Mesendoderm (in vitro differentiated cells): ENCODE results near the gene RSAD2.

Experiments
- DNase-seq: peaks from one replicate; pipeline ENCODE4 v3.0.0; 2013
- H2AK5ac ChIP-seq: 2 replicates; pipeline ENCODE4 v1.6.1; 2013; ENCODE audit warnings: low read length, inconsistent platforms
- H2BK120ac ChIP-seq: 2 replicates; pipeline ENCODE4 v1.6.1; 2013; ENCODE audit warnings: low read depth, mild to moderate bottlenecking, low read length, moderate library complexity, mixed read lengths
- H2BK15ac ChIP-seq: replicated peaks from 2 replicates; pipeline ENCODE4 v1.6.1; 2013; ENCODE audit warnings: low read depth, mild to moderate bottlenecking, moderate library complexity
- H2BK5ac ChIP-seq: 2 replicates; pipeline ENCODE4 v1.6.1; 2013; ENCODE audit warnings: low read length, inconsistent platforms
- H3K18ac ChIP-seq: 2 replicates; pipeline ENCODE4 v1.6.1; 2013; ENCODE audit warnings: mild to moderate bottlenecking, low read length, mixed read lengths
- H3K23ac ChIP-seq: one replicate; pipeline ENCODE4 v1.6.1; 2013; ENCODE audit warnings: low read length
- H3K27ac ChIP-seq: 2 replicates; pipeline ENCODE4 v1.5.1; 2013; ENCODE audit warnings: low read depth, mild to moderate bottlenecking, inconsistent platforms, low read length, moderate library complexity
- H3K27me3 ChIP-seq: 2 replicates; pipeline ENCODE4 v1.6.1; 2013; ENCODE audit warnings: low read length, control low read depth, mild to moderate bottlenecking, inconsistent platforms; ENCODE audit not compliant: insufficient read depth, poor library complexity
- H3K36me3 ChIP-seq: 2 replicates; pipeline ENCODE4 v1.6.1; 2013; ENCODE audit warnings: low read length, inconsistent platforms; ENCODE audit not compliant: control insufficient read depth, insufficient read depth
- H3K4ac ChIP-seq: one replicate; pipeline ENCODE4 v1.6.1; 2013; ENCODE audit warnings: low read depth, mild to moderate bottlenecking, low read length, moderate library complexity
- H3K4me1 ChIP-seq: 2 replicates; pipeline ENCODE4 v1.6.1; 2013; ENCODE audit warnings: low read depth, low read length, inconsistent platforms; ENCODE audit not compliant: control insufficient read depth
- H3K4me2 ChIP-seq: 2 replicates; pipeline ENCODE4 v1.6.1; 2013; ENCODE audit warnings: low read length
- H3K4me3 ChIP-seq: 2 replicates; pipeline ENCODE4 v1.5.1; 2013; ENCODE audit warnings: mild to moderate bottlenecking, low read length
- H3K56ac ChIP-seq: one replicate; pipeline ENCODE4 v1.6.1; 2013; ENCODE audit warnings: low read length
- H3K79me1 ChIP-seq: 2 replicates; pipeline ENCODE4 v1.6.1; 2013; ENCODE audit warnings: low read length, inconsistent platforms
- H3K79me2 ChIP-seq: 2 replicates; pipeline ENCODE4 v1.6.1; 2013; ENCODE audit warnings: mild to moderate bottlenecking, low read length; ENCODE audit not compliant: control insufficient read depth, insufficient read depth
- H3K9ac ChIP-seq: 2 replicates; pipeline ENCODE4 v1.6.1; 2013; ENCODE audit warnings: low read length, inconsistent platforms
- H4K5ac ChIP-seq: one replicate; pipeline ENCODE4 v1.6.1; 2013; ENCODE audit warnings: low read length
- H4K8ac ChIP-seq: one replicate; pipeline ENCODE4 v1.6.1; 2013; ENCODE audit warnings: low read depth, mild to moderate bottlenecking, control low read depth, low read length, moderate library complexity
- WGBS: extraction: QIAGEN DNeasy Blood & Tissue Kit; methylation state at CpG from one replicate; pipeline ENCODE4 v1.1.7; 2013; ENCODE audit warnings: low lambda C conversion rate, missing lambda C conversion rate; ENCODE audit not compliant: insufficient coverage; ENCODE audit errors: extremely low coverage; 5-methylcytosine and 5-hydroxymethylcytosine counted together

RSAD2 gene

DNA sequence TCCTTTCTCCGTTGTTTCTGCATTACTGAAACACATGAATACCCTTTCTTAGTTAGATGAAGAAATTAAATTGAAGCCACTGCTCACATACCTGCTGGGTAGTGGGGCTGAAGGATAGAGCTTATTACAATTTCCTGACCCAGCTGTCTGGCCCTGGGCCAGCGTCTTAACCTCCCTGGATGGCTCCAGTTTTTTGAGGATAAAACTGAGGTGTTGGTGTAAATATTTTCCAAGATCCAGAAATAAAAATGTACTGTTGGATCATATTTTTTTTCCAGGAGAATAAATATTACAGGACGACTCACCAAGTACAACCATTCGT lies 43.1 kb downstream of the RSAD2 start:
- Histone ChIP-seq H3K4me2 (no peak overlapping the region), H3K79me1 (peaks cover 10% of the 10 kb centered on the region), H2AK5ac (no peak overlapping the region), H3K79me2 (no peaks in the 10 kb centered on the region), H2BK15ac (no peak overlapping the region), H3K23ac (no peak overlapping the region), H3K4ac (no peak overlapping the region), H2BK120ac (no peak overlapping the region), H3K27me3 (no peaks in the 10 kb centered on the region), H3K56ac (no peak overlapping the region), H4K5ac (no peak overlapping the region), H3K4me1 (peaks cover 4% of the 10 kb centered on the region), H3K4me3 (no peak overlapping the region), H3K18ac (no peak overlapping the region), H2BK5ac (no peak overlapping the region), H4K8ac (no peak overlapping the region), H3K36me3 (no peaks in the 10 kb centered on the region), H3K9ac (no peak overlapping the region), H3K27ac (no peak overlapping the region)
- DNase-seq = no peak
- no CpG with 5 or more reads among the region's 4 CpGs for WGBS

- Histone ChIP-seq H3K27me3 (no peaks in the 10 kb centered on the region), H3K4me3 (no peak overlapping the region), H3K4ac (no peak overlapping the region), H2BK120ac (no peak overlapping the region), H3K9ac (no peak overlapping the region), H3K23ac (no peak overlapping the region), H3K27ac (no peak overlapping the region), H2BK5ac (no peak overlapping the region), H2AK5ac (no peak overlapping the region), H3K36me3 (no peaks in the 10 kb centered on the region), H4K5ac (no peak overlapping the region), H3K18ac (no peak overlapping the region), H3K4me2 (no peak overlapping the region), H3K79me2 (no peaks in the 10 kb centered on the region), H3K4me1 (peaks cover 4% of the 10 kb centered on the region), H4K8ac (no peak overlapping the region), H3K56ac (peak overlapping the region; percentile 49), H3K79me1 (peaks cover 12% of the 10 kb centered on the region), H2BK15ac (no peak overlapping the region)
- no CpG with 5 or more reads among the region's 11 CpGs for WGBS
- no peak for DNase-seq
Measured at GRCh38 chr2:6921321-6921922, 43.8 kb downstream of the RSAD2 start.

GRCh38 chr2:6922201-6922656 lies 44.7 kb downstream of the RSAD2 start:
- no peak overlapping the region for H4K8ac ChIP-seq
- no peaks in the 10 kb centered on the region for H3K79me2 ChIP-seq
- H3K4me2 ChIP-seq = no peak overlapping the region
- no peak overlapping the region for H4K5ac ChIP-seq
- no peak overlapping the region for H3K4me3 ChIP-seq
- no CpG with 5 or more reads among the region's 8 CpGs for WGBS
- peak; percentile 59 for DNase-seq
- H2BK120ac ChIP-seq = no peak overlapping the region
- H2BK5ac ChIP-seq = no peak overlapping the region
- H3K9ac ChIP-seq = no peak overlapping the region
- no peaks in the 10 kb centered on the region for H3K27me3 ChIP-seq
- H2AK5ac ChIP-seq = no peak overlapping the region
- H3K79me1 ChIP-seq = peaks cover 12% of the 10 kb centered on the region
- H3K4me1 ChIP-seq = peaks cover 5% of the 10 kb centered on the region
- H3K27ac ChIP-seq = no peak overlapping the region
- H3K4ac ChIP-seq = no peak overlapping the region
- H3K36me3 ChIP-seq = no peaks in the 10 kb centered on the region
- no peak overlapping the region for H3K56ac ChIP-seq
- no peak overlapping the region for H3K23ac ChIP-seq
- H3K18ac ChIP-seq = no peak overlapping the region
- no peak overlapping the region for H2BK15ac ChIP-seq

DNA sequence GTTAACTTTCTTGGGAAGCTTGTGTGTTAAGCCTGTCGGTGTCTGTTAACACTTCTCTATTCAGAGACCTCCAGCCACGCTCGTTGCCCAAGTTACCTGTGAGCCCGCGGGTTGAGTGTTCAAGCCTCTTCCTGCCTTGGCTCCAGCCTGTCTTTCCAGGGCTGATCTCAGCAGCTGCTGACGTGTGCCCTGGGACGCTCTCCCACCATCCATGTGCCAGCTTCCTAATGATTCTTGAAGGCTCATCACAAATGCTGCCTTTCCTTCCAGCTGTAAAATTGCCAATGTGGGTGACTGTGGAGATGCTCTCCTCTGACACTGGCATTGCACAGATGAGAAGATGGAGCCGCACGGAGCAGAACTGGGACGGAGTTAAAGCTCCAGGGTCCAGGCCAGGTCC lies 45.7 kb downstream of the RSAD2 start:
- Histone ChIP-seq H3K27me3 (no peaks in the 10 kb centered on the region), H3K4me1 (peaks cover 5% of the 10 kb centered on the region)

DNA sequence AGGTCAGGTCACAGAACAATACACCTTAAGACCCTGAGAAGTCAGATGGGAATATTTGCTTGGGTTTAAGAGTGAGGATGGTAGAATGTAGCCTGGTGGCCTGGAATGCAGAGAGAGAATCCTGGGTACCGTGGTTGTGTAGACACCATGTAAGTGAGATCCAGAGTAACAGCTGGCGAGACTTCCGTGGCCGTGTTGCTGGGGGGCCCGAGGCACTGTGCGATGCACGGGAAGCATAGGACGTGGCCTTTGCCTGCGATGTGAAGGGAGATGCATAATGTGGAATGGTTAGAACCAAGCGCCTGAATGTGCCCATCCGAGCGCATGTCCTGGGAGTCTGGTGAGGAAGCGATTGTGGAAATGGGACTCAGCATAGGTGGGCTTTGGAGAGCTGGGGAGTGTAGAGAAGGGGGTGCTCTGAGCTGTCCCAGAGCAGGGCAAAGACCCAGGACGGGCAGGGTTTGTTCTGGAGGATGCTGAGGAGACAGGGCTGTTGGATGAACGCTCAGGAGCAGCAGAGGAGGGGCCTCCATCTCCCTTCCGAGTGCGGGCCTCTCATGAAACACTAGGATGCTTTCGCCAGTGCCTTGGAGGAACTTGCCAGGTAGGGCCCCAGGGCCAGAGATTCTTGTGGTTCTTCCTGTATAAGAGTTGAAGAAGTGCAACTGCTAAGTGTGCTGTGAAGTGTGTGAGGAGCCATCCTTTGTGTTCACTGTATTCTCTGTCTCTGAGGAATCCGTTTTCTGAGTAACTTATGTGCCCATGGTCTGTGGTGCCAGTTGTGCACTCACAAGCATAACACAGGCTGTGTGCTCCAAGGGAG lies 46.7 kb downstream of the RSAD2 start:
- no peak for DNase-seq
- Histone ChIP-seq H3K79me1 (peaks cover 14% of the 10 kb centered on the region), H3K23ac (no peak overlapping the region), H3K4me3 (no peak overlapping the region), H4K8ac (no peak overlapping the region), H3K36me3 (peaks cover 1% of the 10 kb centered on the region), H3K56ac (no peak overlapping the region), H3K79me2 (no peaks in the 10 kb centered on the region), H3K18ac (no peak overlapping the region), H2AK5ac (no peak overlapping the region), H3K4me1 (peaks cover 2% of the 10 kb centered on the region), H3K27me3 (no peaks in the 10 kb centered on the region), H3K9ac (no peak overlapping the region), H2BK5ac (no peak overlapping the region), H3K4ac (no peak overlapping the region), H3K27ac (no peak overlapping the region), H4K5ac (no peak overlapping the region), H3K4me2 (no peak overlapping the region), H2BK120ac (no peak overlapping the region), H2BK15ac (no peak overlapping the region)
- no CpG with 5 or more reads among the region's 19 CpGs for WGBS

More for the DNA sequence above, 45.7 kb downstream of the RSAD2 start:
- no peak overlapping the region for H3K9ac ChIP-seq
- H3K4me2 ChIP-seq = no peak overlapping the region
- no peak overlapping the region for H4K5ac ChIP-seq
- no CpG with 5 or more reads among the region's 10 CpGs for WGBS
- H3K56ac ChIP-seq = no peak overlapping the region
- no peak for DNase-seq
- H3K79me1 ChIP-seq = peaks cover 14% of the 10 kb centered on the region
- H3K23ac ChIP-seq = no peak overlapping the region
- H3K36me3 ChIP-seq = peaks cover 1% of the 10 kb centered on the region
- no peak overlapping the region for H2BK5ac ChIP-seq
- no peak overlapping the region for H4K8ac ChIP-seq
- H2BK120ac ChIP-seq = no peak overlapping the region
- no peak overlapping the region for H3K4ac ChIP-seq
- H3K27ac ChIP-seq = no peak overlapping the region
- no peaks in the 10 kb centered on the region for H3K79me2 ChIP-seq
- H2BK15ac ChIP-seq = no peak overlapping the region
- no peak overlapping the region for H3K4me3 ChIP-seq
- no peak overlapping the region for H3K18ac ChIP-seq
- no peak overlapping the region for H2AK5ac ChIP-seq
